HG02884 (cell line): ENCODE data around the gene SMIM22.

Experiments
- ATAC-seq: cut with Tn5 transposase; IDR thresholded peaks from one replicate; pipeline ENCODE4 v1.9.1; 2021; ENCODE audit warnings: mild to moderate bottlenecking, moderate library complexity; ENCODE audit not compliant: unreplicated experiment

Gene SMIM22

GRCh38 chr16:4814542-4815173 is 19.5 kb downstream of the SMIM22 start:
- ATAC-seq, result no peak

- ATAC-seq, result no peak
Observed at GRCh38 chr16:4820652-4821051, 25.5 kb downstream of the SMIM22 start.

GRCh38 chr16:4825196-4825595 is 30.0 kb downstream of the SMIM22 start:
- no peak for ATAC-seq

GRCh38 chr16:4826526-4826925 is 31.4 kb downstream of the SMIM22 start:
- no peak for ATAC-seq

GRCh38 chr16:4826980-4827379 is 31.8 kb downstream of the SMIM22 start:
- no peak for ATAC-seq

GRCh38 chr16:4828567-4829321 is 33.6 kb downstream of the SMIM22 start:
- ATAC-seq, result no peak

GRCh38 chr16:4830408-4830807 is 35.2 kb downstream of the SMIM22 start:
- no peak for ATAC-seq

- ATAC-seq, result no peak
Observed at GRCh38 chr16:4831616-4832015, 36.4 kb downstream of the SMIM22 start.

GRCh38 chr16:4832698-4833343 is 37.7 kb downstream of the SMIM22 start:
- ATAC-seq, result no peak

- no peak for ATAC-seq
Observed at GRCh38 chr16:4833584-4833983, 38.4 kb downstream of the SMIM22 start.

- ATAC-seq, result no peak
Observed at GRCh38 chr16:4836727-4837126, 41.6 kb downstream of the SMIM22 start.

- ATAC-seq, result no peak
Observed at GRCh38 chr16:4837733-4838501, 42.7 kb downstream of the SMIM22 start.

- ATAC-seq, result no peak
Observed at GRCh38 chr16:4839942-4840341, 44.8 kb downstream of the SMIM22 start.

- no peak for ATAC-seq
Observed at GRCh38 chr16:4840984-4841383, 45.8 kb downstream of the SMIM22 start.
